Measurements from ENCODE around the gene ADCY5.
A peak's percentile ranks its signal among the peaks of the same experiment; 100 is the strongest.

The ADCY5 gene

DNA sequence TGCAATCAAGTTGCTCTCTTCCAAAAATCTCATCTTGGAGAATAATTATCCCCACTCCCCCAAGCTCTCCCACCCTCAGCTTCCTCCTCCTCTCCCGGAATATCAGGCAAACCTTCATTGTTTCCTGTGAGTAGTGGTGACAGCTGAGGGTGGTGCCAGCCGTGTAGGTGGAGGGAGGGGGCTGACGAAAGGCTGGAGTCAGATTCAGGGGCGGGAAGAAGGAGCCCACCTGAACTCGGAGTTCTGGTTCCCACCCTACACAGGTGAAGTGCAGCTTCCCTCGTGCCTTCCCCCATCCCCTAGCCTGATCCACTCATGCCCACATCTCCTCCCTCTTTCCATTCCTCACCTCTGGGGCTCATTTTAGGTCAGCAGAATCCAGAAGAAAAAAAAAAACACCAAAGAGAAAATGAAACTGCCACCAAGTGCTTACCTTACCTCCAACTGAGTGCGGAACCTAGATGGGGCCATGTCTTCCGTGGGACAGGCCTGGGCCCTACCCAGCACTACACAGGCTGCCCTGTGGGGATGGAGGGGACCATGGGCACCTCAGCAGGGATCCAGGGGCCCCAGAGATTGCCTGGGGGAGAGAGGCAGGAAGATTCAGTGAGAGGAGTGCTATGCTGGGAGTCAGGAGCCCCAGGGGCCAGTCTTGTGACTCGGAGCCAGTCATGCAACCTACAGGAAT, 81.3 kb downstream of the ADCY5 start:
- CTCF ChIA-PET, result interaction anchor here (1.0 kb wide), 1 partner anchor 194 kb away, joined by 3 read pairs; no protein-coding TSS in a partner anchor
- POLR2A ChIA-PET, result no interaction called here
- no peak overlapping the region for H3K4me3 ChIP-seq (ENCODE audit: low read depth, low read length)
- TF ChIP-seq, protein P1, sequence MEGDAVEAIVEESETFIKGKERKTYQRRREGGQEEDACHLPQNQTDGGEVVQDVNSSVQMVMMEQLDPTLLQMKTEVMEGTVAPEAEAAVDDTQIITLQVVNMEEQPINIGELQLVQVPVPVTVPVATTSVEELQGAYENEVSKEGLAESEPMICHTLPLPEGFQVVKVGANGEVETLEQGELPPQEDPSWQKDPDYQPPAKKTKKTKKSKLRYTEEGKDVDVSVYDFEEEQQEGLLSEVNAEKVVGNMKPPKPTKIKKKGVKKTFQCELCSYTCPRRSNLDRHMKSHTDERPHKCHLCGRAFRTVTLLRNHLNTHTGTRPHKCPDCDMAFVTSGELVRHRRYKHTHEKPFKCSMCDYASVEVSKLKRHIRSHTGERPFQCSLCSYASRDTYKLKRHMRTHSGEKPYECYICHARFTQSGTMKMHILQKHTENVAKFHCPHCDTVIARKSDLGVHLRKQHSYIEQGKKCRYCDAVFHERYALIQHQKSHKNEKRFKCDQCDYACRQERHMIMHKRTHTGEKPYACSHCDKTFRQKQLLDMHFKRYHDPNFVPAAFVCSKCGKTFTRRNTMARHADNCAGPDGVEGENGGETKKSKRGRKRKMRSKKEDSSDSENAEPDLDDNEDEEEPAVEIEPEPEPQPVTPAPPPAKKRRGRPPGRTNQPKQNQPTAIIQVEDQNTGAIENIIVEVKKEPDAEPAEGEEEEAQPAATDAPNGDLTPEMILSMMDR (IDR thresholded peaks at IDR 0.05; ENCODE audit: insufficient read depth, low read length, missing control alignments), result no peak
- DNase-seq (ENCODE audit: low read depth, low spot score), result no peak

DNA sequence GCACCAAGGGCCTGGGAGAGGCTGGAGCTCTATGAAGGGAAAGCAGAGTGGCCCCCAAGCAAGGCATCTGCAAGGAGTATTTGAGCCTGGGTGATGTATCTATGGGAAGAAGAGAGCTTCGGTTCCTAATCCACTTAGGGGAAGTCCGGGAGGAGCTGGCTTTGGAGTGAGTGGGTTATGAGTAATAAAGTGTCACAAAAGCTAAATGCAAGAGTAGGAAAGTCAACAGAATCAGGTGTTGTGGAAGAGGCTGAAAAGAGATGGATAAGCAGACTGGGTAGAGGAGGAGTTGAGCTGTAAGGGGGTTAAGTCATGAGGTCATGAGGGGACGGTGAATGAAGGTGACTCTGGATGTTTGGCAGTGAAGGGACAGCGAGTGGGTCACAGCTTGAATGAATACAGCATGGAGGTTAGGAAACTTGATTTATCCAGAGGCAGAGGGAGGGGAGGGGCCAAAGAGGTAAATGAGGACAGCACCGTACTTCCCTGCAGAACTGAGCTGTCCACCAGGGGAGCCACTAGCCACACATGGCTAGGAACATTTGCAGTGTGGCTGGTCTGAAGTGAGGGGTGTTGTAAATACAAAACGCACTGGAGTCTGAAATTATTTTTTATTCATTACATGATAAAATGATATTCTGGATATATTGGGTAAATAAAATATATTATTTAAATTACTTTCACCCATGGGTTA, 83.3 kb downstream of the ADCY5 start:
- POLR2A ChIA-PET, result no interaction called here
- no peak for DNase-seq (ENCODE audit: low read depth, low spot score)

DNA sequence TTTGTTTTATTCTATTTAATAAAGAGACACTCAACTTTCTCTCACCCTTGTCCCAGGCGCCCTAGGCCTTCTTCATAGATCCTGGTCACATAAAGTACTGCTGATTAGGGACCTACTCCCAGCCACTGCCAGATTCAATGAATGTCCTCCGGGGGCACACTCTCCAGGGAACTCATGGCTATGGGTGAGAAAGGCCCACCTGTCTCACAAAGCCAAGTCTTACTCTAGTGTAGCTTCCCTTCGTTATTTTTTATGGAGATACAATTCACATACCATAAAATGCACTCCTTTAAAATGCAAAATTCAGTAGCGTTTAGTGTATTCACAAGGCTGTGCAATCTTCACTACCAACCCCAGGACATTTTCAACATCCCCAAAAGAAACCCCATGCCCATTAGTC, 87.8 kb downstream of the ADCY5 start:
- ChIA-PET CTCF (interaction anchor here (1.2 to 1.5 kb wide), 2 partner anchors 25 to 32 kb away, joined by 3 to 4 read pairs; no protein-coding TSS in a partner anchor), POLR2A (no interaction called here)
- TF ChIP-seq, protein P1 (IDR thresholded peaks at IDR 0.05; ENCODE audit: insufficient read depth, low read length, missing control alignments), result no peak
- no peak for DNase-seq (ENCODE audit: low read depth, low spot score)
- no peak overlapping the region for H3K4me3 ChIP-seq (ENCODE audit: low read depth, low read length)

More for the DNA sequence above, 83.3 kb downstream of the ADCY5 start:
- TF ChIP-seq, protein P1 (IDR thresholded peaks at IDR 0.05; ENCODE audit: insufficient read depth, low read length, missing control alignments), result peak; percentile 27
- H3K4me3 ChIP-seq (ENCODE audit: low read depth, low read length), result no peak overlapping the region
- CTCF ChIA-PET, result interaction anchor here (1.1 to 1.8 kb wide), 2 partner anchors 36 to 193 kb away, joined by 4 to 6 read pairs; no protein-coding TSS in a partner anchor

- TF ChIP-seq, protein P1 (IDR thresholded peaks at IDR 0.05; ENCODE audit: insufficient read depth, low read length, missing control alignments), result no peak
Observed at GRCh38 chr3:123357275-123357674, 91.6 kb downstream of the ADCY5 start.

DNA sequence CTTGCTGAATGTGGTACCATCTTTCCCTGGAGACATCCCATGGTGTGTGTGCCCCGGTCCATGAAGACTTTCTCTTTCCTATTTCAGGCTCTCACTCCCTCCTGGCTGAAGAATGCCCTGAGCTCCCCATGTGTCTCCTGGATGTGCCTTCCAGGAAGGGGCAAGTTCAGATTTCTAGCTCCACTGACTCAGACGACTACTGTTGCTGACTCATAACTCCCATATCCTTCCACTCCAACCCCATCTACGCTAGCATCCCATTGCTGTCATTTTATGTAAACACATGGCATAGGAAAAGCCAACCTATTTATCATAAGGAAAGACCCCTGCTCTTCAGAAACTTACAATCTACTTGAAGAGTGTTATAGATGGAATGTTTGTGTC, 95.0 kb downstream of the ADCY5 start:
- POLR2A ChIA-PET, result no interaction called here
- DNase-seq (ENCODE audit: low read depth, low spot score), result no peak
- TF ChIP-seq, protein P1 (IDR thresholded peaks at IDR 0.05; ENCODE audit: insufficient read depth, low read length, missing control alignments), result no peak
- CTCF ChIA-PET, result no interaction called here
- H3K4me3 ChIP-seq (ENCODE audit: low read depth, low read length), result no peak overlapping the region

More at GRCh38 chr3:123357275-123357674, 91.6 kb downstream of the ADCY5 start:
- DNase-seq (ENCODE audit: low read depth, low spot score), result no peak
- no peak overlapping the region for H3K4me3 ChIP-seq (ENCODE audit: low read depth, low read length)
- CTCF ChIA-PET, result no interaction called here
- POLR2A ChIA-PET, result no interaction called here

DNA sequence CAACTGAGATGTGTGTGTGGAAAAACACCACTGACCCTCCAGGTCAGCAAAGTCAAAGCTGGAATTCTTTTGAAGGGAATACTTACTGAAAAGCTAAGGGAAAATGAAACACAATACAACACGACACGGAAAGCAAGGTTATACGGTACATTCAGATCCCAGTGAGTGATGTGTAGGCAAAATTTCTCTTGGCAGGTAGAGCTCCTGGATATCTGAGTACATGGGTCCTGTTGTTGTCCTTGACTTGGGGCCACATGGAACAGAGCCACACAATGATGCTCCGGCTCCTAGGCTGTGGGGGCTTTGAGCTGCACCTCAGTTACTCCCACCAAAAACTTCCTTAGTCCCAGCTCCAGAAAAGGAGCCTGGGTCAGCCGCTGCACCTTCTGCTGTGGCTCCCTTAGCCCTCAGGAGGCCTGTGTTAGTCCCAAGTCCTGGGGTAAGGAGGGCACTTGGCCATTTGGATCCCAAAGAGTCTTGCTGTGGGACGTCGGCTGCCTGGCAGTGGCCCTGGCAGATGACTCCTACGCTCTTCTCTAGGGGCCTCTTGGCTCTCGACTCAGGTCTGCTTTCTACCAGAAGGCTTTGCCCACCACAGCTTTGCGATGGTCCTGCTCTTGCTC, 95.6 kb downstream of the ADCY5 start:
- ChIA-PET POLR2A (no interaction called here), CTCF (interaction anchor here (1.0 kb wide), 1 partner anchor 12 kb away, joined by 4 read pairs; no protein-coding TSS in a partner anchor)
- DNase-seq (ENCODE audit: low read depth, low spot score), result no peak
- TF ChIP-seq, protein P1 (IDR thresholded peaks at IDR 0.05; ENCODE audit: insufficient read depth, low read length, missing control alignments), result no peak
- no peak overlapping the region for H3K4me3 ChIP-seq (ENCODE audit: low read depth, low read length)

All from AG04449 (cell line).